ENCODE results near the gene SLC22A15. TPM values are rescaled to one million over a fixed set of nuclear protein-coding genes. Genes with fewer than 3 reads are reported as not detected.
A peak's percentile ranks its signal among the peaks of the same experiment; 100 is the strongest.
"Not testable (repeated sequence)": the region's sequence is repeated elsewhere in the genome, so short reads cannot be mapped to it uniquely, and the experiment has no call there.

SLC22A15 gene
- total RNA-seq, 1 experiment from 2014 or later, result 5.9 TPM

DNA sequence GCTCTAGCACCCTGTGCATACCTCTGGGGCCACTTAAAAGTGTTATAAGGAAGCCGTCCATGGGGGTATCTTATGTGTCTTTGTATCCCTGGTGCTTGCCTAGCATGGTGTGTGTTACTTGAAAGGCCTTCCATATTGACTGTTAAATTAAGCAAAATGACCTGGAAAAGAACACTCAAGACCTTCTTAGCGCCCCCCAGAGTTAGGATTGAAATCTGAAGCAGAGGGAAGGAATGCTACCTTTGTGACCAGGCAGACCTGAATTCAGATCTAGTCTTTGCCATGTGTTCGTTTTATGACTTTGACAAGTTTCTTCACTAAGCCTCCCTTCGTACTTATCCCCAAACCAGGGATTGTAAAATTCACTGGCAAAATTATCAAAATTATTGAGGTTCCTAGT is 59.9 kb downstream of the SLC22A15 start:
- peak; percentile 22 for DNase-seq
- Histone ChIP-seq H3K36me3 (replicated peaks; ENCODE audit: control insufficient read depth, insufficient read depth, low read length) (no peaks in the 10 kb centered on the region), H3K27me3 (ENCODE audit: control insufficient read depth, insufficient read depth, low read length) (no peaks in the 10 kb centered on the region), H3K4me3 (ENCODE audit: insufficient read depth, low read depth, low read length) (no peak overlapping the region)

DNA sequence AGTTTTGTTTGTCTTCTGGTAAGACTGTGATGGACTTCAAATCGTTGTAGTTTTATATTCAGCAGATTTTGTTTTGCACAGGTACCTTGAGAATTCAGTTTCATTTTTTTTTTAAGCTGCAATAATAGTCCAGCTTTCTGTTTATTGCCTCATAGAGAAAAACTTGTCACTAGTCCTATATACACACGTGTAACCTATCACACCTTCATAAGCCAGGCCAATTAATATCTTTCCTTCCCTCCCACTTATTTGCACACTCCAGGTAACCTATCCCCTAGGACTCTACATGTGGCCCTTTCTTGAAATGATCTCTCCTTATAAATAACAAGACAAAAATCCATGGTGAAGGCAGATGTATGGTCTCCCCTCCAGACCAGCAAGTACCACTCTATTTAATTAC is 62.4 kb downstream of the SLC22A15 start:
- Histone ChIP-seq H3K36me3 (replicated peaks; ENCODE audit: control insufficient read depth, insufficient read depth, low read length) (no peaks in the 10 kb centered on the region), H3K27me3 (ENCODE audit: control insufficient read depth, insufficient read depth, low read length) (no peaks in the 10 kb centered on the region), H3K4me3 (ENCODE audit: insufficient read depth, low read depth, low read length) (no peak overlapping the region)
- no peak for DNase-seq

DNA sequence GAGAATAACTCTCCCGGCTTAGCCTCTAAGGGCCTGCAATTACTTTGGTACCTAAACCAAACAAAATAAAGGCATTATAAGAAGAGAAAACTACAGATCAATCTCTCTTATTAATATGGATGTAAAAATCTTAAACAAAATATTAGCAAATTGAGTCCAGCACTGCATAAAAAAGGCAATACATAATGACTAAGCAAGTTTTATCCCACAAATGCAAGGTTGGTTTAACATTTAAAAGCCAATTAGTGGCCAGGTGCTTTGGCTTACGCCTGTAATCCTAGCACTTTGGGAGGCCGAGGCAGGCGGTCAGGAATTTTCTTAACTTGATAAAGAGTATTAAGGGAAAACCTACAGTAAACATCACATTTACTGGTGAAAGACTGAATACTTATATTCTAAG is 67.8 kb downstream of the SLC22A15 start:
- Histone ChIP-seq H3K4me3 (ENCODE audit: insufficient read depth, low read depth, low read length) (no peak overlapping the region), H3K36me3 (replicated peaks; ENCODE audit: control insufficient read depth, insufficient read depth, low read length) (no peaks in the 10 kb centered on the region), H3K27me3 (ENCODE audit: control insufficient read depth, insufficient read depth, low read length) (no peaks in the 10 kb centered on the region)
- DNase-seq, result no peak

DNA sequence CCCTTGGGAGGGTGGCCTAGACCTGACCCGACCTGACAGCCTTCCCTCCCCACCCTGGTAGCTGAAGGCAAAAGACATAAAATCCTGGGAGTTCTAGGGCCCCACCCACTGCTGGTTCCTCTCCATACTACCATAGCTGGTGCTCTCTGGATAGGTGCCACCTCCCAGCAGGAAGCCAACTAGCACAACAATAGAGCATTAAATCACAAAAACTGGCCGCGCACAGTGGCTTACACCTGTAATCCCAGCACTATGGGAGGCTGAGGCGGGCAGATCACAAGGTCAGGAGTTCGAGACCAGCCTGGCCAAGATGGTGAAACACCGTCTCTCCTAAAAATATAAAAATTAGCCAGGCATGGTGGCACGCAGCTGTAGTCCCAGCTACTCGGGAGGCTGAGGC is 70.6 kb downstream of the SLC22A15 start:
- not testable (repeated sequence) for H3K4me3 ChIP-seq (ENCODE audit: insufficient read depth, low read depth, low read length); H3K27me3 ChIP-seq (ENCODE audit: control insufficient read depth, insufficient read depth, low read length); DNase-seq; H3K36me3 ChIP-seq (replicated peaks; ENCODE audit: control insufficient read depth, insufficient read depth, low read length)

DNA sequence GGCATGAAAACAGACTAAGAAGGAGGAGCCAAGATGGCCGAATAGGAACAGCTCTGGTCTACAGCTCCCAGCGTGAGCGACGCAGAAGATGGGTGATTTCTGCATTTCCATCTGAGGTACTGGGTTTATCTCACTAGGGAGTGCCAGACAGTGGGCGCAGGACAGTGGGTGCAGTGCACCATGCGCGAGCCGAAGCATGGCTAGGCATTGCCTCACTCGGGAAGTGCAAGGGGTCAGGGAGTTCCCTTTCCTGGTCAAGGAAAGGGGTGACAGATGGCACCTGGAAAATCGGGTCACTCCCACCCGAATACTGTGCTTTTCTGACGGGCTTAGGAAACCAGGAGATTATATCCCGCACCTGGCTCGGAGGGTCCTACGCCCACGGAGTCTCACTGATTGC is 75.6 kb downstream of the SLC22A15 start:
- not testable (repeated sequence) for H3K36me3 ChIP-seq (replicated peaks; ENCODE audit: control insufficient read depth, insufficient read depth, low read length); H3K4me3 ChIP-seq (ENCODE audit: insufficient read depth, low read depth, low read length); H3K27me3 ChIP-seq (ENCODE audit: control insufficient read depth, insufficient read depth, low read length); DNase-seq

DNA sequence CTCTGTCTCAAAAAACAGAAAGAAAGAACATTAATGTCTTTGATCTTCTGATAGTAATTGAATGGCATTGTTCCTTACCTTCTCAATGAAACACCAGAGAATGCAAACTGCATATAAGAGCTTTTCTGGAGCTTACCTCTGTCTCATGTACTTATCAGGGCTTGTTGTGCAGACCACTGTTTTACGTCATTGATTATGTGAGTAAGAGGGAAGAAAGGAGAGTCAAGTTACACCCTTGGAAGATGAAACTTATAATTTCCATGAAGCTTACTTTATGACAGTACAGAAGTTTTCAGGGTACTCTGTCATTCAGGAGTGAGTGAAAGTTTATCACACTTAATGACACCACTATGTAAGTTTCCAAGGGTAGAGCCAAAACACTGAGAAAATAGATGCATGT is 85.9 kb downstream of the SLC22A15 start:
- no peaks in the 10 kb centered on the region for H3K27me3 ChIP-seq (ENCODE audit: control insufficient read depth, insufficient read depth, low read length)
- H3K4me3 ChIP-seq (ENCODE audit: insufficient read depth, low read depth, low read length), result no peak overlapping the region
- DNase-seq, result no peak
- H3K36me3 ChIP-seq (replicated peaks; ENCODE audit: control insufficient read depth, insufficient read depth, low read length), result no peaks in the 10 kb centered on the region; the same call in none of the 2 replicates

DNA sequence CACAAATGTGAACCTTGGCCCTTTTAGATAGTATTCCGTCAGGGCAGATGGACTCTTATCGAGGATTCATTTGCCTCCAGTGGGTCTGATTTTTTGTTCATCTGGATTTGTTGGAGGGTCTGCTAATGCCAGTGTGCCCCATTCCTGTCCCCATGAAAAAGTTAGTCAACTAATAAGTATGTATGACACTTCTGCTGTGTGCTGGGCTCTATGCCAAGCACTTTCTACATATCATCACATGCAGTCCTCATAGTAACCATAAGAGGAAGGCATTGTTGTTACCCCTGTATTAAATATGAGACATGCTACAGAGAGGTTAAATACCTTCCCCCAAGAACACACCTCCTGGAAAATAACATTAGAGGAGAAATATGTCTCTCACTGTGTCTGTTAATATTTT is 88.3 kb downstream of the SLC22A15 start:
- H3K36me3 ChIP-seq (replicated peaks; ENCODE audit: control insufficient read depth, insufficient read depth, low read length), result no peaks in the 10 kb centered on the region; the same call in none of the 2 replicates
- H3K4me3 ChIP-seq (ENCODE audit: insufficient read depth, low read depth, low read length), result no peak overlapping the region
- no peaks in the 10 kb centered on the region for H3K27me3 ChIP-seq (ENCODE audit: control insufficient read depth, insufficient read depth, low read length)
- no peak for DNase-seq

DNA sequence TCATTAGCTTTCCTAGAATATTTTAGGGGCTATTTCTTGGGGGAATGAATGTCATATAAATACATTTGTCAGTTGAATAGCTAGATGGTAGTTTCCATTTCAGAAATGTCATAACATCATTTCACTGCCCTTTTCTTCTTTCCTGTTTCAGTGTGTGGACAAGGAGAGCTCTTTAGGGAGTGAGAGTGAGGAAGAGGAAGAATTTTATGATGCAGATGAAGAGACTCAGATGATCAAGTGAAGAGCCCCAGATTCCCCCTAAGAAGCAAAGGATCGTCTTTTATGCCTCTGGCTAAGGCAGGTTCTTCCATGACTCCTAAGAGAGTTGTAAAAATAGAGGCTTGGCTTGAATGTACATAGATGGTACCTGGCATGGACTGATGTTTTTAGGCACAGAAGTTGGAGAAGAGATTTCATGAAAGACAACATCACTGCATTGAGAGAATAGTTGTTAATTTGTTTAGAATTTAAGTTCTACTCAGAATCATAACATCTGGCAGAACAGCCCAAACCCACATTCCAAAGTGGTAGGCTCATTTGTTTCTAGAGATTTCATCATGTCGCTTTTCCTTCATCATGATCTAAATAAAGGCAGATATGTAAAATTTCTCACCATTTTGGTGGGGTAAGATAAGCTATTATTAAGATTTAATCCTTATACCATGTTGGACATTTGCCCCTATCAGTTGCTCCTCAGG is 90.7 kb downstream of the SLC22A15 start:
- DNase-seq, result no peak
- Histone ChIP-seq H3K36me3 (replicated peaks; ENCODE audit: control insufficient read depth, insufficient read depth, low read length) (no peaks in the 10 kb centered on the region; the same call in none of the 2 replicates), H3K4me3 (ENCODE audit: insufficient read depth, low read depth, low read length) (no peak overlapping the region), H3K27me3 (ENCODE audit: control insufficient read depth, insufficient read depth, low read length) (no peaks in the 10 kb centered on the region)

DNA sequence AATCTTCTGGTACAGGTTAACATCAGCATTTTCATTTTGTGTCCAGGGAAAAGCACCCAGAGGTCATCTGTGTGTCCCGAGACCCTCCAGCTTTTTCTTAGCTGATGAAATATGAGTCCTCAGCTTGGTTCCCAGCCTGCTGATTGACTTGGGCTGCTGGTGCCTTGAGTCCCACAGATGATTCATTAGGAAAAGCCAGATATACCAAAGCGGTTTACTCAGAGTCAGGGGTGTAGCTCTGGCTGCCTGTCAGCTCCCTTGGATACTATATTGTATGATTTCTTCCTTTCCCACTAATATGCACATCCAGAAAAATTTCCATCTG is 91.2 kb downstream of the SLC22A15 start:
- no peak for DNase-seq
- Histone ChIP-seq H3K27me3 (ENCODE audit: control insufficient read depth, insufficient read depth, low read length) (no peaks in the 10 kb centered on the region), H3K36me3 (replicated peaks; ENCODE audit: control insufficient read depth, insufficient read depth, low read length) (no peaks in the 10 kb centered on the region; the same call in none of the 2 replicates), H3K4me3 (ENCODE audit: insufficient read depth, low read depth, low read length) (no peak overlapping the region)

DNA sequence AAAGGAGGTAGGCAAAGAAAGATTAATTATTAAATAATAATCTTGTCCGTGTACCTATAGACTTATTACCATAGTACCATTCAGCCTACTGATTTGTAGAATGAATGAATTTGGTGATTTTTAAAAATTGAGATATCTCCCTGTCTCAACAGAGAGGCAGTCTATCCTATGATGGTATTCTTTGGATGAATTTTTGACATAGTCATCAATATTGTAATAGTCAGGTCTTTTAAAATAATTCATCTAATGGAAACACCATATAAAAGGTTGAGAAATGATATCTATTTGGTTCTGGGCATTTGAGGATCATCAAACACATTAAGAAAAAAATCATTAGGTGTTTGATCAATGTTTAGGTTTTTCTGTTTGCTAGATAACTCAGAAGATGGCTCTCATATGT is 99.3 kb downstream of the SLC22A15 start:
- no peak overlapping the region for H3K4me3 ChIP-seq (ENCODE audit: insufficient read depth, low read depth, low read length)
- DNase-seq, result no peak
- H3K27me3 ChIP-seq (ENCODE audit: control insufficient read depth, insufficient read depth, low read length), result no peaks in the 10 kb centered on the region
- no peaks in the 10 kb centered on the region for H3K36me3 ChIP-seq (replicated peaks; ENCODE audit: control insufficient read depth, insufficient read depth, low read length)

DNA sequence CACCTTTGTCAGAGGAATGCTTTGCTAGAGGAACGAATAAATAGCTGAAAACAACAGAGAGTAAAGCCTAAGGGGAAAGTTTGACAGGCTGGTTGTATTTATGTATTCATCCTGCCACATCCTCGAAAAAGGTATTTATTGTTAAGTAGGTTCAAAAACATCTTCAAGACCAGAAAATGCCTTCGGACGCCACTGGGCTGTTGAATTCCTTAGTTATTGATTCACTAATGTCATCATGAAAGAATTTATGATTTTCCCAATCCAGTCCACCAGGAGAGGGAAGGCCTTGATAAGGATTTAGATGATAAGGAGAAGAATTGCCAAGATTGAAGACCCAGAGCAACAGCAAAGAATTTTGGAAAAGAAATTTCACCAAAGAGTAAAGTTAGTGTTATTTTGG is 99.7 kb downstream of the SLC22A15 start:
- no peak for DNase-seq
- no peaks in the 10 kb centered on the region for H3K36me3 ChIP-seq (replicated peaks; ENCODE audit: control insufficient read depth, insufficient read depth, low read length)
- no peaks in the 10 kb centered on the region for H3K27me3 ChIP-seq (ENCODE audit: control insufficient read depth, insufficient read depth, low read length)
- no peak overlapping the region for H3K4me3 ChIP-seq (ENCODE audit: insufficient read depth, low read depth, low read length)

DNA sequence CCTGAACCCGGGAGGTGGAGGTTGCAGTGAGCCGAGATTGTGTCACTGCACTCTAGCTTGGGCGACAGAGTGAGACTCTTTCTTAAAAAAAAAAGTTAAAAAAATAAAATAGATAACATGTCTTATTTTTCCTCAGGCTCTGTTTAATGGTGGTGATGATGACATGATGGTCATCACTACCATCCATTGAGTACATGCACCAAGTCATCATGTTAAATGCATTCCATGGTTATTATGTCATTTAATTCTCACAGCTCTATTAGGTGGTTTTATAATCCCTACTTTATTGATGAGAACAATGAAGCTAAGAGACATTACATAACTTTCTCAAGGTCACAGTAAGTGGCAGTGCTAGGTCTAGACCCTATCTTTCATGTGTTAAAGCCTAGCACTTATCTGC is 100.5 kb downstream of the SLC22A15 start:
- H3K27me3 ChIP-seq (ENCODE audit: control insufficient read depth, insufficient read depth, low read length), result no peaks in the 10 kb centered on the region
- no peaks in the 10 kb centered on the region for H3K36me3 ChIP-seq (replicated peaks; ENCODE audit: control insufficient read depth, insufficient read depth, low read length)
- H3K4me3 ChIP-seq (ENCODE audit: insufficient read depth, low read depth, low read length), result no peak overlapping the region
- DNase-seq, result no peak

DNA sequence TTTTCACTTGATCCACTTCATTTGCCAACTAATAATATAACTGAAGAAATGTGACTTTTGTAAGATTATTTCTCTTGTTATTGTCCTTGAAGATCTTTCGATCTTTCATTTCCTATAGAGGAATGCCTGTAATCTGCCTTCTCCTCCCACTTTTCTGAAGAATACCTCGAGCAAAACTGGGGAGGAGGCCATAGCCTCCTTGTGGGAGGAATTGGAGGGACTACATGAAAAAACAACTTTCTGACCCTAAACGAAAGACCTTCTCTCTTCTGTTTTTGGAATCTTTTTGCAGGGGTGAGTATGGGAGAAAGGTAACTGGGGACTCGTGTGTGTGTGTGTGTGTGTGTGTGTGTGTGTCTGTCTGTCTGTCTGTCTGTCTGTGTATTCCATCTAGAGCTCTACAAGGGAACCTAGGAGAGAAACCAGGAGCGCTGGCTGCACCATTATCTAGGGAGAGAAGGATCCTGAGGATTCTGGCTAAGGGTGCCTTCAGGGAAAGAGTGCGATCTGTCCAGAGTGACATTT is 102.4 kb downstream of the SLC22A15 start:
- no peaks in the 10 kb centered on the region for H3K36me3 ChIP-seq (replicated peaks; ENCODE audit: control insufficient read depth, insufficient read depth, low read length)
- no peaks in the 10 kb centered on the region for H3K27me3 ChIP-seq (ENCODE audit: control insufficient read depth, insufficient read depth, low read length)
- peak; percentile 12 for DNase-seq
- H3K4me3 ChIP-seq (ENCODE audit: insufficient read depth, low read depth, low read length), result no peak overlapping the region

DNA sequence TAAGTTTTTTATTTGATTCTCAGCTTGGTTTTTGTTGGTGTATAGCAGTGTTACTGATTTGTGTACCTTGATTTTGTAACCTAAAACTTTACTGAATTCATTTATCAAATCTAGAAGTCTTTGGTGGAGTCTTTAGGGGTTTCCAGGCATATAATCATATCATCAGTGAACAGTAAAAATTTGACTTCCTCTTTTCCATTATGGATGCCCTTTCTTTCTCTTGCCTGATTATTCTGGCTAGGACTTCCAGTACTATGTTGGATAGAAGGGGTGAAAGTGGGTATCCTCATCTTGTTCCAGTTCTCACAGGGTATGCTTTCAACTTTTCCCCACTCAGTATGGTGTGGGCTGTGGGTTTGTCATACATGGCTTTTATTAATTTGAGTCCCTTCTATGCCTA is 111.3 kb downstream of the SLC22A15 start:
- Histone ChIP-seq H3K36me3 (replicated peaks; ENCODE audit: control insufficient read depth, insufficient read depth, low read length) (no peaks in the 10 kb centered on the region), H3K4me3 (ENCODE audit: insufficient read depth, low read depth, low read length) (no peak overlapping the region), H3K27me3 (ENCODE audit: control insufficient read depth, insufficient read depth, low read length) (no peaks in the 10 kb centered on the region)
- no peak for DNase-seq

DNA sequence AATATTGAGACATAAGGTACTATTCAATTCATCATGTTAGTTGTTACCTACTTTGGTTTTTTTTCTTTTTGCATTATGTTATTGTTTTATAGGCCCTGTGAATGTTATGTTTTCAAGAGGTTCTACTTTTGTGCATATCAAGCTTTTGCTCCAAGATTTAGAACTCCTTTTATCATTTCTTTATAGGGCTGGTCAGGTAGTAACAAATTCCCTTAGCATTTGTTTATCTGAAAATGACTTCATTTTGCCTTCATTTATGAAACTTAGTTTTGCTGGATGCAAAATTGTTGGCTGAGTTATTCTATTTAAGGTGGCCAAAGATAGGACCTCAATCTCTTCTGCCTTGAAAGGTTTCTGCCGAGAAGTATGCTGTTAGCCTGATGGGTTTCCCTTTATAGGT is 113.6 kb downstream of the SLC22A15 start:
- Histone ChIP-seq H3K27me3 (ENCODE audit: control insufficient read depth, insufficient read depth, low read length) (no peaks in the 10 kb centered on the region), H3K4me3 (ENCODE audit: insufficient read depth, low read depth, low read length) (no peak overlapping the region), H3K36me3 (replicated peaks; ENCODE audit: control insufficient read depth, insufficient read depth, low read length) (no peaks in the 10 kb centered on the region)
- no peak for DNase-seq

DNA sequence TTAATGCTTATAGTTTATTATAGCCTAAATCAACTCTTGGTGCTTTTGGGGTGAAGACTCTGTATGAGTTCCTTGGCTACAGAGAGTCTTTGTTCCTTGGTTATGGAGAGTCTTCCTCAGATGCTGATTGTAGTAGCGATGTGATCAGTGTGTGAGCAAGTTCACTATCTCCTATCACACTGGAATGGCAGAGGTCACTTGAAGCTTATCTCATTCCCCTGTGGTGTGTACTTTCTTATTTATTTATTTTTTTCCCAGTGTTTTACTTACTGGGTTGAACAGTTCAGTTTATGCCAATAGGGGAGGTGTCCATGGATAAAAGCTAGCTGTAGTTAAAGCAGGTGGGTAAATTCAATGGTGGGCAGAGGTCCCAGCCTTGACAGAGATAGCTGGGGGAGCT is 114.8 kb downstream of the SLC22A15 start:
- no peaks in the 10 kb centered on the region for H3K27me3 ChIP-seq (ENCODE audit: control insufficient read depth, insufficient read depth, low read length)
- H3K4me3 ChIP-seq (ENCODE audit: insufficient read depth, low read depth, low read length), result no peak overlapping the region
- DNase-seq, result no peak
- no peaks in the 10 kb centered on the region for H3K36me3 ChIP-seq (replicated peaks; ENCODE audit: control insufficient read depth, insufficient read depth, low read length)
